T-cell (primary cell): ENCODE measurements around the gene NEK11. TPM values are rescaled to one million over a fixed set of nuclear protein-coding genes. Genes with fewer than 3 reads are reported as not detected.

Experiments
- ATAC-seq, 4 experiments: fragments of 200-7000 bp in 3 of 4; fragments of 150-1000 bp in 1 of 4; cut with Tn5 transposase; replicated peaks in 1 of 4; 1 replicate in 3 of 4; 2 replicates in 1 of 4; pipeline ENCODE4 v1.10.0; 2021; ENCODE audit warnings: moderate library complexity in 3 of 4, mild to moderate bottlenecking in 2 of 4, moderate number of reproducible peaks in 1 of 4
- CTCF ChIA-PET, 2 donors: fragments of 300-600 bp; sonication (Branson Sonifier 250); formaldehyde crosslinking; loops; one replicate each; lab custom pipeline; 2022; ENCODE audit warnings: antibody characterized with exemption in 2 of 2; lab: Charles Lee
- POLR2A ChIA-PET, 2 donors: fragments of 300-600 bp; sonication (Branson Sonifier 250); formaldehyde crosslinking; loops; one replicate each; lab custom pipeline; 2022; ENCODE audit warnings: antibody characterized with exemption in 2 of 2; lab: Charles Lee
- DNase-seq, 35 experiments: peaks; one replicate each; pipeline versions ENCODE4 v3.0.0 to v3.0.0-alpha.2; 2013 to 2023
- H3K27ac ChIP-seq: one replicate; pipeline ENCODE4 v1.5.1; 2013; ENCODE audit warnings: low read length
- H3K27me3 ChIP-seq, 2 experiments: replicated peaks in 1 of 2; 1 replicate in 1 of 2; 2 replicates in 1 of 2; pipeline versions ENCODE4 v1.6.1 to v1.7.0; 2013; ENCODE audit warnings: low read length in 1 of 2, mixed read lengths in 1 of 2; ENCODE audit not compliant: control insufficient read depth in 2 of 2, insufficient read depth in 2 of 2; ENCODE audit errors: extremely low read depth in 1 of 2
- H3K36me3 ChIP-seq, 2 donors: 1 replicate in 1 of 2; 2 replicates in 1 of 2; pipeline versions ENCODE4 v1.6.1 to v1.7.0; 2013; ENCODE audit warnings: low read length in 1 of 2; ENCODE audit not compliant: control insufficient read depth in 2 of 2, insufficient read depth in 1 of 2; ENCODE audit errors: extremely low read depth in 1 of 2
- H3K4me1 ChIP-seq, 2 experiments: 1 replicate in 1 of 2; 2 replicates in 1 of 2; pipeline versions ENCODE4 v1.6.1 to v1.7.0; 2013; ENCODE audit warnings: low read length in 2 of 2, mixed read lengths in 1 of 2; ENCODE audit not compliant: insufficient read depth in 2 of 2, control insufficient read depth in 1 of 2; ENCODE audit errors: extremely low read depth in 1 of 2
- H3K4me3 ChIP-seq, 2 donors: 1 replicate in 1 of 2; 2 replicates in 1 of 2; pipeline versions ENCODE4 v1.5.1 to v1.7.0; 2013; ENCODE audit warnings: mild to moderate bottlenecking in 2 of 2, low read length in 1 of 2, moderate library complexity in 1 of 2; ENCODE audit not compliant: control insufficient read depth in 1 of 2; ENCODE audit errors: extremely low read depth in 1 of 2
- H3K9me3 ChIP-seq: 2 replicates; pipeline ENCODE4 v1.7.0; 2013
- H3K27ac Mint-ChIP-seq, 2 donors: one replicate each; pipeline ENCODE4 v1.8.0; 2020 to 2021; ENCODE audit warnings: mild to moderate bottlenecking in 2 of 2, mixed read lengths in 2 of 2
- H3K27me3 Mint-ChIP-seq, 2 donors: one replicate each; pipeline ENCODE4 v1.8.0; 2021 to 2022; ENCODE audit warnings: mixed read lengths in 2 of 2
- H3K36me3 Mint-ChIP-seq: one replicate; pipeline ENCODE4 v1.8.0; 2021; ENCODE audit warnings: mixed read lengths
- H3K4me1 Mint-ChIP-seq, 3 donors: one replicate each; pipeline ENCODE4 v1.8.0; 2020 to 2022; ENCODE audit warnings: mixed read lengths in 3 of 3, mild to moderate bottlenecking in 1 of 3
- H3K4me3 Mint-ChIP-seq, 3 donors: one replicate each; pipeline ENCODE4 v1.8.0; 2020 to 2022; ENCODE audit warnings: mild to moderate bottlenecking in 3 of 3, mixed read lengths in 3 of 3, moderate library complexity in 3 of 3
- H3K9me3 Mint-ChIP-seq, 3 donors: one replicate each; pipeline ENCODE4 v1.8.0; 2020 to 2022; ENCODE audit warnings: mixed read lengths in 3 of 3
- WGBS: methylation state at CpG from one replicate; pipeline ENCODE4 v1.1.5; 2013; ENCODE audit warnings: missing lambda C conversion rate; ENCODE audit not compliant: insufficient coverage; 5-methylcytosine and 5-hydroxymethylcytosine counted together
- total RNA-seq, 35 experiments: library from RNA in 6 of 35; stranded (reverse) in 6 of 35; fragments of 120-200 nt in 1 of 35; gene quantifications; one replicate each; pipeline versions ENCODE4 v1.2.1 to v1.2.4 and lab custom pipeline; 2013 to 2026

NEK11 gene
- total RNA-seq, 5 donors from 2014 or later (not counting 1 experiment from before 2014, with no cell fraction given), result 3.8 to 6.5 (median 4.5) TPM

DNA sequence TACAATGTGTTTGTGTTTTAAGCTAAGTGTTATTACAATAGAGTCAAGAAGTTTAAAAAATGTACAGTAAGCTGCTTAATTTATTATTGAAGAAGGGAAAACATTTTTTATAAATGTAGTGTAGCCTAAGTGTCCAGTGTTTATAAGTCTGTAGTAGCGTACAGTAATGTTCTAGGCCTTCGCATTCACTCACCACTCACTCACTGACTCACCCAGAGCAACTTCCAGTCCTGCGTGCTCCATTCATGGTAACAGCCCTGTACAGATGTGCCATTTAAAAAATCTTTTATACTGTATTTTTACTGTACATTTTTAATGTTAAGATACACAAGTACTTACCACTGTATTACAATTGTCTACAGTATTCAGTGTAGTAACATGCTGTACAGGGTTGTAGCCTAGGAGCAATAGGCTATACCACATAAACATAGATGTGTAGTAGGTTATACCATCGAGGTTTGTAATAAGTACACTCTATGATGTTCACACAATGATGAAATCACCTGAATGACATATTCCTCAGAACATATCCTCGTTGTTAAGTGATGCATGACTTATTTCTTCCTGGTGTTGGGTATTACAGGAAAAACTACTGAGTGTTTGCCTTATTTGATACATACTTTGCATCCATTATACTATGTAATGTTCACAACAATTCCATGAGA lies 198.3 kb downstream of the NEK11 start:
- Mint-ChIP-seq H3K36me3 (no peaks in the 10 kb centered on the region), H3K4me3 (no peak overlapping the region), H3K9me3 (no peaks in the 10 kb centered on the region), H3K4me1 (peaks cover 3 to 7% (median 4%) of the 10 kb centered on the region in 3 donors), H3K27me3 (no peaks in the 10 kb centered on the region), H3K27ac (no peak overlapping the region)
- ChIA-PET CTCF (no interaction called here), POLR2A (no interaction called here)
- no peak overlapping the region for H3K27ac ChIP-seq
- no peaks in the 10 kb centered on the region for H3K9me3 ChIP-seq
- no peaks in the 10 kb centered on the region for H3K36me3 ChIP-seq
- DNase-seq, result no peak
- no peak for ATAC-seq
- H3K4me1 ChIP-seq, result no peaks in the 10 kb centered on the region
- no CpG with 5 or more reads among the region's 5 CpGs for WGBS
- H3K27me3 ChIP-seq, result no peaks in the 10 kb centered on the region
- H3K4me3 ChIP-seq, result no peak overlapping the region

DNA sequence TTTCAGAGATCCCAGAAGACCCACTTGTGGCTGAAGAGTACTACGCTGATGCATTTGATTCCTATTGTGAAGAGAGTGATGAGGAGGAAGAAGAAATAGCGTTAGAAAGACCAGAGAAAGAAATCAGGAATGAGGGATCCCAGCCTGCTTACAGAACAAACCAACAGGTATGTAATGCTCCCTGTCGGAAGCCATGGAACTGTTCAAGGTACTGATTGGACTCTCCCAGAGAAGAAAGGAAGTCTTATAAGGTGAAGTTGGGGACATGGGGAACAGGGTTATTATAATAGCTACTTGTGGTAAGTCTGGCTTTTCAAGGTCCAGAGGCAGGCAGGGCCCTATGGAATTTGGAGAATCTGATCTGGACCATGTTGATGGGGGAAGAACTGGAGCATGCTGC lies 201.8 kb downstream of the NEK11 start:
- Histone ChIP-seq H3K27ac (no peak overlapping the region), H3K27me3 (no peaks in the 10 kb centered on the region), H3K4me1 (no peaks in the 10 kb centered on the region), H3K36me3 (no peaks in the 10 kb centered on the region), H3K4me3 (no peak overlapping the region), H3K9me3 (no peaks in the 10 kb centered on the region)
- Mint-ChIP-seq H3K27me3 (no peaks in the 10 kb centered on the region), H3K4me1 (peaks cover 0 to 1% (median under 1%) of the 10 kb centered on the region in 3 donors), H3K27ac (no peak overlapping the region), H3K36me3 (no peaks in the 10 kb centered on the region), H3K9me3 (no peaks in the 10 kb centered on the region), H3K4me3 (no peak overlapping the region)
- ATAC-seq (no peak), DNase-seq (no peak)
- ChIA-PET CTCF (no interaction called here), POLR2A (no interaction called here)
- WGBS, result 80% methylated on average over 2 of the region's 3 CpGs

DNA sequence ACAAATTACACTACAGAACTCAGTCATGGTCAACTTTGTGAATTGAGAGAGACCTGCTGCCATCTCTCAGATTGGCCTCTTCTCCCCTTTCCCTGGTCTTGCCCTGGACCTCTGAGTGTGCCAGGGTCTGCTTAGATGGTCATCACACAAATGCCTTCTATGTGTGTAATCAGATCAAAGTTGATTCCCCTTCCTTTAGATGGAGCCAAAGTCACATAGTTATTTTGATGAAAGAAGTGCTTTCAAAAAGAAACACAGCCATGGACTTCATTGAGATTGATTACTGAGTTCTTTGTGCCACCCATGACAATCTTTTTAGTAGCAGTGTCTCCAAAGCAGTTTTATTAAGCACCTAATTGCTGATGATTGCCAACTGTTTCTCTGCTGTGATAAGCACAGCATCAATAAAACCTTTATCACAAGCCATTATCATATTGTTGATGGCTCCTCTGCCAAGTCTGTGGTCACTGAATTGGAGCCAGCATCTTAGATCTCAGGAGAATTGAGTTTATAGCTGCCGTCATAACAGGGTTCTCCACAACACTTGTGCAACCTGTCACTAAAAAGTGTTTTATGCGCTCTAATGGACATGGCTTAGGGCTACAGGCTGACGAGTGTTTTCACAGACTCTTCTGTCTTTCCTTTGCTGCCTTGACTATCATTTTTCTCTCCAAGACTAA lies 205.2 kb downstream of the NEK11 start:
- no peak for ATAC-seq
- no peaks in the 10 kb centered on the region for H3K4me1 ChIP-seq
- CTCF ChIA-PET, result no interaction called here
- no peaks in the 10 kb centered on the region for H3K4me1 Mint-ChIP-seq
- no peak overlapping the region for H3K4me3 ChIP-seq
- H3K27me3 Mint-ChIP-seq, result no peaks in the 10 kb centered on the region
- H3K27ac Mint-ChIP-seq, result no peak overlapping the region
- peaks cover 2% of the 10 kb centered on the region for H3K36me3 Mint-ChIP-seq
- 93% methylated on average over 2 of the region's 3 CpGs for WGBS
- no peaks in the 10 kb centered on the region for H3K36me3 ChIP-seq
- POLR2A ChIA-PET, result no interaction called here
- H3K9me3 Mint-ChIP-seq, result no peaks in the 10 kb centered on the region
- no peaks in the 10 kb centered on the region for H3K27me3 ChIP-seq
- no peak overlapping the region for H3K27ac ChIP-seq
- H3K4me3 Mint-ChIP-seq, result no peak overlapping the region
- no peak for DNase-seq
- no peaks in the 10 kb centered on the region for H3K9me3 ChIP-seq

DNA sequence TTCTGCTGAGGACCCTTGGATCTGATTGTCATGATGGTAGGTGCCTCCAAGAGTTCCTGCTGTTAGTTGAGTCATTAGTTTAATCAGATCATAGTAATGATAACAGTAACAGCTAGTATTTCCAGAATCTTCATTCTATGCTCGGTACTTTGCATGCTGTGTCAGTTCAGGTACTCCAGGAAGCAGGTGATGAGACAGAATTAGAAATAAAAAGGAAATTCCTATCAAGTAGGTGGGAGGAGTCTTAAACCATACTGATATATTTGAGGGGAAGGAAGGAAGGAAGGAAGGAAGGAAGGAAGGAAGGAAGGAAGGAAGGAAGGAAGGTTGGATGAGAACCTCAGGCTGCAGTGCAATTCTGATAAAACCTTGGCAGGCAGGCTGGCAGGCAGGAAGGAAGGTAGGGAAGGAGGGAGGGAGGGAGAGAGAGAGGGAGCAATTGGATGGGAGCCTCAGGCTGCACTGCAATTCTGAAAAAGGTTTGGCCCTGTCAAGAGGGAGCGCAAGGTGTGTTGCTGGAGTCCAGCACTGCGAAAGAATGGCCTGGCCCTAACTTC lies 206.1 kb downstream of the NEK11 start:
- no peak for ATAC-seq
- ChIA-PET POLR2A (no interaction called here), CTCF (no interaction called here)
- no peaks in the 10 kb centered on the region for H3K4me1 ChIP-seq
- no peak for DNase-seq
- Mint-ChIP-seq H3K4me3 (no peak overlapping the region), H3K27me3 (peaks cover 0 to 3% of the 10 kb centered on the region in 2 donors), H3K9me3 (no peaks in the 10 kb centered on the region), H3K36me3 (peaks cover 3% of the 10 kb centered on the region), H3K27ac (no peak overlapping the region), H3K4me1 (no peaks in the 10 kb centered on the region)
- no peaks in the 10 kb centered on the region for H3K9me3 ChIP-seq
- no peak overlapping the region for H3K27ac ChIP-seq
- H3K36me3 ChIP-seq, result no peaks in the 10 kb centered on the region
- 80% methylated on average over 1 of the region's 3 CpGs for WGBS
- H3K27me3 ChIP-seq, result no peaks in the 10 kb centered on the region
- no peak overlapping the region for H3K4me3 ChIP-seq

DNA sequence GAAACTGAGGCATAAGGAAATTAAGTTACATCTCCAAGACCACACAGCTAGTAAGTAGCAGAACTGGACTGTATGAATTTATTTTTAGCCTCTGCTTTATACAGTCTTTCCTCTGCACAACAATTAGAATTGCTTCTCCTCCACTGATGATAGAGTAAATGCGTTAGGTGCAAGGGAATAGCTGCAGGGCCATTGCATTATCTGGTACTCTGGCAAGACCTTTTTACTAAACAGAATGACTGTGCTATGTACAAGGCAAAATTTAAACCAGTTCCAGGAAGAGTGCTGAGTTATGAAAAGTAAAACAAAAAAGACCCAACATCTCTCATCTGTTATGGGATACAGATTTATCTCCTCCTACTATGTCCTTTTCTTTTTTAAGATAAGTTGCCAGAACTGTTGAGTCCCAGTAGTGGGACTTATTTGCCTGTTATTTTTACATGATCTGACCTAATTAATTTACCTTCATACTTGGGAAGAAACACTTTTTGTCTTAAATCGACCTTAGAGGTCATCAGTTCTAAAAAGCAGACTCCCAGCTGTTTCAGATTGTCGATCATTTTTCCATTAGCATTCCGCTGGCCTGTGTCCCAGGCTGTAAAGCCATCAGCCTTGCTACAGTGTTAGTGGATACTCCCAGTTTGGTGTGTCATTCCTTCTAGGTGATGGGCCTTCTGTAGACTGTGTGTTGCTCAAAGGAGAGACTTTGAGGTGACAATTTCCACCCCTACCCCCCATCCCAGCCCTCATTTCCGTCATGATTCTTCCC lies 207.4 kb downstream of the NEK11 start:
- Histone ChIP-seq H3K27ac (no peak overlapping the region), H3K9me3 (no peaks in the 10 kb centered on the region), H3K4me3 (no peak overlapping the region), H3K4me1 (no peaks in the 10 kb centered on the region), H3K27me3 (no peaks in the 10 kb centered on the region), H3K36me3 (no peaks in the 10 kb centered on the region)
- DNase-seq (no peak), ATAC-seq (no peak)
- H3K9me3 Mint-ChIP-seq, result no peaks in the 10 kb centered on the region
- peaks cover 5% of the 10 kb centered on the region for H3K36me3 Mint-ChIP-seq
- H3K4me1 Mint-ChIP-seq, result no peaks in the 10 kb centered on the region
- POLR2A ChIA-PET, result no interaction called here
- H3K27ac Mint-ChIP-seq, result no peak overlapping the region
- WGBS, result 72% methylated on average over 2 of the region's 5 CpGs
- no peak overlapping the region for H3K4me3 Mint-ChIP-seq
- H3K27me3 Mint-ChIP-seq, result peaks cover 0 to 5% of the 10 kb centered on the region in 2 donors
- CTCF ChIA-PET, result no interaction called here

DNA sequence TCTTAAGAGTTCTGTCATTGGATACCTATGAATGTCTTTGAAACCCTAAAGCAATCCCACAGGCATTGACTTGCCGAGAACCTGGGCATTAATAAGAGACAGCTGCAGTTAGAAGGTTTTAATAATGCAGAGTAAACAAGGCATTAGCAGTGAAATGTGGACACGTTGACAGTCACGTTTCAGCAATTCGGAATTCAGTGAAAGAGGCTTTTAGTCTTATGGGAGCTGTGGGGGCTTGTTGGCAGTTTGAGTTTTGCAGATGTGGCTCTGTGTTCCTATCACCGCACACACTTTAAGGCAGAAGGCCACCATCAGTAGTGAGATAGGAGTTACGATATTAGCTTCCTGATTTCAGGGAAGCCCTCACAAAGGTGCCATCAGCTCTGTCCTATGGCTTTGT lies 209.7 kb downstream of the NEK11 start:
- CTCF ChIA-PET, result no interaction called here
- peaks cover 0 to 5% of the 10 kb centered on the region in 2 donors for H3K27me3 Mint-ChIP-seq

More for the DNA sequence above, 209.7 kb downstream of the NEK11 start:
- H3K27ac ChIP-seq, result no peak overlapping the region
- H3K27me3 ChIP-seq, result no peaks in the 10 kb centered on the region
- DNase-seq (no peak), ATAC-seq (no peak)
- POLR2A ChIA-PET, result no interaction called here
- Mint-ChIP-seq H3K36me3 (peaks cover 5% of the 10 kb centered on the region), H3K9me3 (no peaks in the 10 kb centered on the region), H3K4me1 (no peaks in the 10 kb centered on the region), H3K4me3 (no peak overlapping the region), H3K27ac (no peak overlapping the region)
- H3K36me3 ChIP-seq, result no peaks in the 10 kb centered on the region
- no peak overlapping the region for H3K4me3 ChIP-seq
- H3K4me1 ChIP-seq, result no peaks in the 10 kb centered on the region
- 90% methylated on average over 6 of the region's 6 CpGs for WGBS
- no peaks in the 10 kb centered on the region for H3K9me3 ChIP-seq
